Activated CD4-positive, alpha-beta T cell treated with anti-CD3 and anti-CD28 coated beads, Interleukin-2, amount 10 ng/mL, durations not matched to agents 7 days and 5 days (primary cell): ENCODE data around the gene RARG. TPM values are rescaled to one million over a fixed set of nuclear protein-coding genes. Genes with fewer than 3 reads are reported as not detected.
A peak's percentile ranks its signal among the peaks of the same experiment; 100 is the strongest.

Source experiments
- CTCF ChIA-PET: fragments of 350-600 bp; sonication (Branson Sonifier 250); formaldehyde crosslinking; loops from one replicate; lab custom pipeline; 2021; ENCODE audit warnings: antibody characterized with exemption; lab: Charles Lee
- POLR2A ChIA-PET: fragments of 350-600 bp; sonication (Branson Sonifier 250); formaldehyde crosslinking; loops from one replicate; lab custom pipeline; 2021; ENCODE audit warnings: antibody characterized with exemption; lab: Charles Lee
- DNase-seq: peaks from one replicate; pipeline ENCODE4 v3.0.0-alpha.2; 2020
- H3K27ac Mint-ChIP-seq: one replicate; pipeline ENCODE4 v1.8.0; 2021; ENCODE audit warnings: mild to moderate bottlenecking, moderate library complexity, mixed read lengths
- H3K27me3 Mint-ChIP-seq: one replicate; pipeline ENCODE4 v1.8.0; 2021; ENCODE audit warnings: mixed read lengths
- H3K36me3 Mint-ChIP-seq: one replicate; pipeline ENCODE4 v1.8.0; 2021; ENCODE audit warnings: low read depth, mixed read lengths
- H3K4me1 Mint-ChIP-seq: one replicate; pipeline ENCODE4 v1.8.0; 2021; ENCODE audit warnings: mixed read lengths
- H3K4me3 Mint-ChIP-seq: one replicate; pipeline ENCODE4 v1.8.0; 2021; ENCODE audit warnings: mild to moderate bottlenecking, moderate library complexity, mixed read lengths
- H3K9me3 Mint-ChIP-seq: one replicate; pipeline ENCODE4 v1.8.0; 2021; ENCODE audit warnings: mixed read lengths
- total RNA-seq, 2 experiments: library from RNA; stranded (reverse); gene quantifications; one replicate each; pipeline ENCODE4 v1.2.3, GENCODE V29; 2021

The RARG gene
- total RNA-seq, 2 experiments from 2014 or later: 58.3 to 59.7 TPM

DNA sequence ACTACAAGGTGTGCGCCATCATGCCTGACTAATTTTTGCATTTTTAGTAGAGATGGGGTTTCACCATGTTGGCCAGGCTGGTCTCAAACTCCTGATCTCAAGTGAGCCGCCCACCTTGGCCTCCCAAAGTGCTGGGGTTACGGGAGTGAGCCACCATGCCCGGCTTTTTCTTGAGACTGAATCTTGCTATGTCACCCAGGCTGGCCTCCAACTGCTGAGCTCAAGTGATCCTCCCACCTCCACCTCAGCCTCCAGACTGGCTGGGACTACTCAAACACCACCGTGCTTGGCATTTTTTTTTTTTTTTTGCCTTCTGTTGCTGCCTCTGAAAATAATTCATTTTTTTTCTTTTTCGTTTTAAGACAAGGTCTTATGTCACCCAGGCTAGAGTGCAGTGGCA is 27.9 kb upstream of the RARG start:
- ChIA-PET CTCF (interaction anchor here (0.7 to 1.9 kb wide), 3 partner anchors 16 to 48 kb away, joined by 4 to 5 read pairs (median 5); no protein-coding TSS in a partner anchor), POLR2A (no interaction called here)
- H3K4me3 Mint-ChIP-seq: no peak overlapping the region
- peaks cover 12% of the 10 kb centered on the region for H3K36me3 Mint-ChIP-seq
- no peaks in the 10 kb centered on the region for H3K9me3 Mint-ChIP-seq
- H3K27ac Mint-ChIP-seq: no peak overlapping the region
- no peaks in the 10 kb centered on the region for H3K27me3 Mint-ChIP-seq
- no peak for DNase-seq
- peaks cover 22% of the 10 kb centered on the region for H3K4me1 Mint-ChIP-seq

GRCh38 chr12:53258541-53259539 is 26.8 kb upstream of the RARG start:
- Mint-ChIP-seq H3K27ac (no peak overlapping the region), H3K9me3 (no peaks in the 10 kb centered on the region), H3K4me3 (no peak overlapping the region), H3K4me1 (peaks cover 30% of the 10 kb centered on the region), H3K36me3 (peaks cover 17% of the 10 kb centered on the region), H3K27me3 (no peaks in the 10 kb centered on the region)
- no peak for DNase-seq
- ChIA-PET POLR2A (no interaction called here), CTCF (interaction anchor here (1.2 to 1.8 kb wide), 5 partner anchors 9 to 47 kb away, joined by 3 to 10 read pairs (median 4); partner anchors contain the start of gene ESPL1)

DNA sequence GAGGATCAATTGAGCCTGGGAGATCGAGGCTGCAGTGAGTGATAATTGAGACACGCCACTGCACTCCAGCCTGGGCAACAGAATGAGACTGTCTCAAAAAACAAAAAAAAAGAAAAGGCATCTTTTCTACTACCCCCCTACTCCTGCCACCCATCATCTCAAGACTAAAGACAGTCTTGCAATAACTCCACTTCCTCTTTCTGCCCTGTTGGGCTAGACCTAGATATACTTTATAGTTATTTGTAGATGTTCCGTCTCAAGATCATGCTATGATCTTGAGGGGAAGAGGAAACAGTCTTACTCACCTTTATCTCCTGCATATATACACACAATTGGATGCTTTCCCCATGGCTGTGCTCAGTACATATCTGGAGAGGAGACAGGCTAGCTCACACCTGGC is 24.0 kb upstream of the RARG start:
- Mint-ChIP-seq H3K27me3 (no peaks in the 10 kb centered on the region), H3K9me3 (no peaks in the 10 kb centered on the region), H3K36me3 (peaks cover 29% of the 10 kb centered on the region), H3K4me3 (no peak overlapping the region), H3K4me1 (peaks cover 50% of the 10 kb centered on the region), H3K27ac (peak overlapping the region; percentile 72)
- ChIA-PET CTCF (interaction anchor here (1.2 to 2.1 kb wide), 5 partner anchors 10 to 65 kb away, joined by 3 to 9 read pairs (median 6); partner anchors contain the start of gene AAAS), POLR2A (no interaction called here)
- no peak for DNase-seq

DNA sequence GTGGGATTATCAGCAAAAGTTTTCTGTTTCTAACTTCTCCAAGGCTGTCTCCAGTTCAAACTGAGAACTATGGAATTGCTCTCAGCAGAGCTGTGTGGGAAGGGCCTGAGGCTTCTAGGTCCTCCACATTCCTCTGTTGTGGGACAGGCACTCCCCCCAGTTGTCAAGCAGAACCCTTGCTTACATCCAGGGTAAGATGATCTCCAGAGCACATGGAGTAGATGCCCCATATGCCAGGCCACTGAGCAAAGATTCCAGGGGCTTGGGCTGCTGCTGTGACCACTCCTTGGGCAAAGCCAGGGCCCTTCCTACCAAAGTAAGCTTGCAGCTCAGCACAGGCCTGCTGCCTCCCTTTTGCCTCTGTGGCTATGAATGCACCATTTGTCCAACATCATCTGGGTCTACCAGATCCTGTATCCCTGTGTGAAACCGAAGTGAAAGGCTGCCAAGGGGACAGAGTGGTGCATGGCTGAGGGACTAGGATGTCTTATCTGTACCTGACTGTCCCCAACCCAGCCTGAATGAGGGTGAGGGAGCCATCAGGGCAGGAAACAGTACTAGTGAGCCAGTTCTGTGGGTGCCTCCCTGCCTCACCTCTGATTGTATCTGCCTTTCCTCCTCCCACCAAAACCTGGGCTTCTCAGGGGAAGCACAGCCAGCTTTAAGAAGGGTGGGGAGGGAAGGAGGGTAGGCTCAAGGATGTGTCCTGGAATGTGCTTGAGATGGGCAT is 23.0 kb upstream of the RARG start:
- peak; percentile 26 for DNase-seq
- Mint-ChIP-seq H3K9me3 (no peaks in the 10 kb centered on the region), H3K4me3 (no peak overlapping the region), H3K4me1 (peaks cover 53% of the 10 kb centered on the region), H3K36me3 (peaks cover 29% of the 10 kb centered on the region), H3K27me3 (no peaks in the 10 kb centered on the region), H3K27ac (peak overlapping the region; percentile 72)
- CTCF ChIA-PET: interaction anchor here (1.2 to 2.4 kb wide), 6 partner anchors 12 to 66 kb away, joined by 3 to 9 read pairs (median 6); partner anchors contain the start of genes AAAS and ESPL1
- POLR2A ChIA-PET: no interaction called here

GRCh38 chr12:53253298-53253697 is 21.3 kb upstream of the RARG start:
- no peak for DNase-seq
- H3K36me3 Mint-ChIP-seq: peaks cover 29% of the 10 kb centered on the region
- no peaks in the 10 kb centered on the region for H3K9me3 Mint-ChIP-seq
- H3K27me3 Mint-ChIP-seq: no peaks in the 10 kb centered on the region
- H3K27ac Mint-ChIP-seq: peak overlapping the region; percentile 94
- ChIA-PET CTCF (interaction anchor here (0.5 to 2.4 kb wide), 8 partner anchors 8 to 215 kb away, joined by 3 to 9 read pairs (median 5); partner anchors contain the start of genes AAAS and ESPL1), POLR2A (no interaction called here)
- H3K4me1 Mint-ChIP-seq: peaks cover 47% of the 10 kb centered on the region
- peak overlapping the region; percentile 99 for H3K4me3 Mint-ChIP-seq

GRCh38 chr12:53252349-53252916 is 20.4 kb upstream of the RARG start:
- Mint-ChIP-seq H3K36me3 (peaks cover 27% of the 10 kb centered on the region), H3K27me3 (no peaks in the 10 kb centered on the region), H3K4me3 (peak overlapping the region; percentile 99), H3K4me1 (peaks cover 47% of the 10 kb centered on the region), H3K9me3 (no peaks in the 10 kb centered on the region), H3K27ac (peak overlapping the region; percentile 94)
- DNase-seq: no peak
- ChIA-PET POLR2A (no interaction called here), CTCF (interaction anchor here (0.5 to 2.4 kb wide), 5 partner anchors 7 to 216 kb away, joined by 4 to 22 read pairs (median 7); partner anchors contain the start of gene AAAS)

- POLR2A ChIA-PET: interaction anchor here (1.2 kb wide), 1 partner anchor 32 kb away, joined by 3 read pairs; no protein-coding TSS in a partner anchor
- H3K27ac Mint-ChIP-seq: peak overlapping the region; percentile 94
Measured at GRCh38 chr12:53251477-53252348, 19.7 kb upstream of the RARG start.

DNA sequence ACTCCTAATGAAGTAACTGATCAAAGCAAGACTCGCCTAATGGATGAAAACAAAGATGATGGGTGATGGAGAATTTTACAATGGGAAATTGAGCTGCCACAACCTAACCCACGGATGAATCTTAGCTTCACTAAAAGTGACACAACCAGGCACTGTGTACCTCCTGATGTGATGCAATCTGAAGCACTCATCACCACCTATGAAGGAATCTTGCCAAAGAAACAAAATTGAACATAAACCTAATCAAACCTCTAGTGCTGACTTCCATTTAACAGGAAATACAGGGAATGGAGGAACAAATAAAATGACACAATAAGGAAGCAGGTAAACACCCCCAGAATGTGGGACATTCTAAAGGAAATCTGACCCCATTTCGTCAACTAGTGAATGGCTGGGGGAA is 13.3 kb upstream of the RARG start:
- no peaks in the 10 kb centered on the region for H3K9me3 Mint-ChIP-seq
- no peak overlapping the region for H3K27ac Mint-ChIP-seq
- POLR2A ChIA-PET: no interaction called here
- H3K4me3 Mint-ChIP-seq: no peak overlapping the region
- H3K4me1 Mint-ChIP-seq: peaks cover 6% of the 10 kb centered on the region
- H3K36me3 Mint-ChIP-seq: no peaks in the 10 kb centered on the region
- peaks cover 14% of the 10 kb centered on the region for H3K27me3 Mint-ChIP-seq
- CTCF ChIA-PET: interaction anchor here (0.6 to 1.4 kb wide), 6 partner anchors 8 to 239 kb away, joined by 3 to 4 read pairs (median 3); partner anchors contain the start of gene EIF4B
- DNase-seq: no peak

More at GRCh38 chr12:53251477-53252348, 19.7 kb upstream of the RARG start:
- peak; percentile 73 for DNase-seq
- Mint-ChIP-seq H3K36me3 (peaks cover 27% of the 10 kb centered on the region), H3K27me3 (no peaks in the 10 kb centered on the region), H3K4me1 (peaks cover 47% of the 10 kb centered on the region), H3K4me3 (peak overlapping the region; percentile 99), H3K9me3 (no peaks in the 10 kb centered on the region)
- CTCF ChIA-PET: interaction anchor here (0.7 to 2.2 kb wide), 8 partner anchors 15 to 54 kb away, joined by 3 to 22 read pairs (median 4); no protein-coding TSS in a partner anchor

GRCh38 chr12:53244337-53244736 is 12.3 kb upstream of the RARG start:
- no peaks in the 10 kb centered on the region for H3K9me3 Mint-ChIP-seq
- H3K4me3 Mint-ChIP-seq: no peak overlapping the region
- peaks cover 14% of the 10 kb centered on the region for H3K27me3 Mint-ChIP-seq
- peaks cover 6% of the 10 kb centered on the region for H3K4me1 Mint-ChIP-seq
- DNase-seq: no peak
- ChIA-PET POLR2A (no interaction called here), CTCF (interaction anchor here (1.0 to 1.3 kb wide), 5 partner anchors 9 to 31 kb away, joined by 3 to 5 read pairs (median 4); no protein-coding TSS in a partner anchor)
- H3K27ac Mint-ChIP-seq: no peak overlapping the region
- no peaks in the 10 kb centered on the region for H3K36me3 Mint-ChIP-seq

- no peak for DNase-seq
Measured at GRCh38 chr12:53241623-53242412, 9.8 kb upstream of the RARG start.

More at GRCh38 chr12:53241623-53242412, 9.8 kb upstream of the RARG start:
- POLR2A ChIA-PET: no interaction called here
- CTCF ChIA-PET: interaction anchor here (0.5 to 1.9 kb wide), 6 partner anchors 15 to 183 kb away, joined by 3 to 6 read pairs (median 4); no protein-coding TSS in a partner anchor
- Mint-ChIP-seq H3K27me3 (peaks cover 14% of the 10 kb centered on the region), H3K36me3 (no peaks in the 10 kb centered on the region), H3K4me1 (peaks cover 13% of the 10 kb centered on the region), H3K9me3 (no peaks in the 10 kb centered on the region), H3K27ac (no peak overlapping the region), H3K4me3 (no peak overlapping the region)
